ENCODE results near the gene PNN.
"Not testable (repeated sequence)": the region's sequence is repeated elsewhere in the genome, so short reads cannot be mapped to it uniquely, and the experiment has no call there.

The PNN gene

GRCh38 chr14:39179042-39179441, 4.0 kb downstream of the PNN start:
- no peaks in the 10 kb centered on the region for H3K9me3 ChIP-seq (ENCODE audit: control insufficient read depth in 2 of 2, low read length in 2 of 2)
- peaks cover 56 to 61% of the 10 kb centered on the region in 2 donors for H3K36me3 ChIP-seq (ENCODE audit: control insufficient read depth in 2 of 2, insufficient read depth in 2 of 2, low read length in 2 of 2)
- H3K4me1 ChIP-seq (ENCODE audit: control insufficient read depth in 2 of 2, insufficient read depth in 2 of 2, low read length in 2 of 2) = peaks cover 3 to 7% of the 10 kb centered on the region in 2 donors
- H3K9ac ChIP-seq (ENCODE audit: low read depth in 1 of 2, low read length in 2 of 2) = no peak overlapping the region
- no peak overlapping the region for H3K27ac ChIP-seq (ENCODE audit: low read depth in 2 of 2, low read length in 2 of 2)
- H3K27me3 ChIP-seq (ENCODE audit: control insufficient read depth in 2 of 2, insufficient read depth in 2 of 2, low read length in 2 of 2) = no peaks in the 10 kb centered on the region
- H3K4me3 ChIP-seq (ENCODE audit: low read length in 2 of 2) = no peak overlapping the region

GRCh38 chr14:39180553-39180952, 5.5 kb downstream of the PNN start:
- Histone ChIP-seq H3K36me3 (ENCODE audit: control insufficient read depth in 2 of 2, insufficient read depth in 2 of 2, low read length in 2 of 2) (peaks cover 63 to 69% of the 10 kb centered on the region in 2 donors), H3K27ac (ENCODE audit: low read depth in 2 of 2, low read length in 2 of 2) (no peak overlapping the region), H3K4me1 (ENCODE audit: control insufficient read depth in 2 of 2, insufficient read depth in 2 of 2, low read length in 2 of 2) (peaks cover 3 to 7% of the 10 kb centered on the region in 2 donors), H3K9me3 (ENCODE audit: control insufficient read depth in 2 of 2, low read length in 2 of 2) (no peaks in the 10 kb centered on the region), H3K27me3 (ENCODE audit: control insufficient read depth in 2 of 2, insufficient read depth in 2 of 2, low read length in 2 of 2) (no peaks in the 10 kb centered on the region), H3K9ac (ENCODE audit: low read depth in 1 of 2, low read length in 2 of 2) (no peak overlapping the region), H3K4me3 (ENCODE audit: low read length in 2 of 2) (no peak overlapping the region)

- H3K4me1 ChIP-seq (ENCODE audit: control insufficient read depth in 2 of 2, insufficient read depth in 2 of 2, low read length in 2 of 2) = peaks cover 3% of the 10 kb centered on the region in 2 donors
- peaks cover 63 to 69% of the 10 kb centered on the region in 2 donors for H3K36me3 ChIP-seq (ENCODE audit: control insufficient read depth in 2 of 2, insufficient read depth in 2 of 2, low read length in 2 of 2)
- H3K27ac ChIP-seq (ENCODE audit: low read depth in 2 of 2, low read length in 2 of 2) = no peak overlapping the region
- H3K27me3 ChIP-seq (ENCODE audit: control insufficient read depth in 2 of 2, insufficient read depth in 2 of 2, low read length in 2 of 2) = no peaks in the 10 kb centered on the region
- H3K9me3 ChIP-seq (ENCODE audit: control insufficient read depth in 2 of 2, low read length in 2 of 2) = no peaks in the 10 kb centered on the region
- H3K9ac ChIP-seq (ENCODE audit: low read depth in 1 of 2, low read length in 2 of 2) = no peak overlapping the region
- no peak overlapping the region for H3K4me3 ChIP-seq (ENCODE audit: low read length in 2 of 2)
These were observed 6.1 kb downstream of the PNN start for GRCh38 chr14:39181026-39181692.

- peaks cover 63 to 65% of the 10 kb centered on the region in 2 donors for H3K36me3 ChIP-seq (ENCODE audit: control insufficient read depth in 2 of 2, insufficient read depth in 2 of 2, low read length in 2 of 2)
- no peak overlapping the region for H3K27ac ChIP-seq (ENCODE audit: low read depth in 2 of 2, low read length in 2 of 2)
- H3K4me1 ChIP-seq (ENCODE audit: control insufficient read depth in 2 of 2, insufficient read depth in 2 of 2, low read length in 2 of 2) = no peaks in the 10 kb centered on the region
These were observed 6.6 kb downstream of the PNN start for GRCh38 chr14:39181693-39182047.

GRCh38 chr14:39182770-39183684, 8.0 kb downstream of the PNN start:
- Histone ChIP-seq H3K4me3 (ENCODE audit: low read length in 2 of 2) (no peak overlapping the region), H3K27ac (ENCODE audit: low read depth in 2 of 2, low read length in 2 of 2) (no peak overlapping the region), H3K9me3 (ENCODE audit: control insufficient read depth in 2 of 2, low read length in 2 of 2) (no peaks in the 10 kb centered on the region), H3K9ac (ENCODE audit: low read depth in 1 of 2, low read length in 2 of 2) (no peak overlapping the region), H3K4me1 (ENCODE audit: control insufficient read depth in 2 of 2, insufficient read depth in 2 of 2, low read length in 2 of 2) (no peaks in the 10 kb centered on the region), H3K36me3 (ENCODE audit: control insufficient read depth in 2 of 2, insufficient read depth in 2 of 2, low read length in 2 of 2) (peaks cover 52 to 56% of the 10 kb centered on the region in 2 donors), H3K27me3 (ENCODE audit: control insufficient read depth in 2 of 2, insufficient read depth in 2 of 2, low read length in 2 of 2) (no peaks in the 10 kb centered on the region)

More at GRCh38 chr14:39181693-39182047, 6.6 kb downstream of the PNN start:
- Histone ChIP-seq H3K9ac (ENCODE audit: low read depth in 1 of 2, low read length in 2 of 2) (no peak overlapping the region), H3K27me3 (ENCODE audit: control insufficient read depth in 2 of 2, insufficient read depth in 2 of 2, low read length in 2 of 2) (no peaks in the 10 kb centered on the region), H3K9me3 (ENCODE audit: control insufficient read depth in 2 of 2, low read length in 2 of 2) (no peaks in the 10 kb centered on the region), H3K4me3 (ENCODE audit: low read length in 2 of 2) (no peak overlapping the region)

GRCh38 chr14:39183685-39184003, 8.6 kb downstream of the PNN start:
- peaks cover 51 to 52% of the 10 kb centered on the region in 2 donors for H3K36me3 ChIP-seq (ENCODE audit: control insufficient read depth in 2 of 2, insufficient read depth in 2 of 2, low read length in 2 of 2)
- H3K27me3 ChIP-seq (ENCODE audit: control insufficient read depth in 2 of 2, insufficient read depth in 2 of 2, low read length in 2 of 2); H3K27ac ChIP-seq (ENCODE audit: low read depth in 2 of 2, low read length in 2 of 2); H3K4me1 ChIP-seq (ENCODE audit: control insufficient read depth in 2 of 2, insufficient read depth in 2 of 2, low read length in 2 of 2); H3K9me3 ChIP-seq (ENCODE audit: control insufficient read depth in 2 of 2, low read length in 2 of 2); H3K4me3 ChIP-seq (ENCODE audit: low read length in 2 of 2); H3K9ac ChIP-seq (ENCODE audit: low read depth in 1 of 2, low read length in 2 of 2): not testable (repeated sequence)

- H3K27ac ChIP-seq (ENCODE audit: low read depth in 2 of 2, low read length in 2 of 2) = no peak overlapping the region
These were observed 9.7 kb downstream of the PNN start for GRCh38 chr14:39184628-39185255.

GRCh38 chr14:39185256-39186049, 10.4 kb downstream of the PNN start:
- no peak overlapping the region for H3K9ac ChIP-seq (ENCODE audit: low read depth in 1 of 2, low read length in 2 of 2)
- no peak overlapping the region for H3K4me3 ChIP-seq (ENCODE audit: low read length in 2 of 2)
- no peaks in the 10 kb centered on the region for H3K27me3 ChIP-seq (ENCODE audit: control insufficient read depth in 2 of 2, insufficient read depth in 2 of 2, low read length in 2 of 2)
- H3K9me3 ChIP-seq (ENCODE audit: control insufficient read depth in 2 of 2, low read length in 2 of 2) = no peaks in the 10 kb centered on the region
- peaks cover 35 to 37% of the 10 kb centered on the region in 2 donors for H3K36me3 ChIP-seq (ENCODE audit: control insufficient read depth in 2 of 2, insufficient read depth in 2 of 2, low read length in 2 of 2)
- no peak overlapping the region for H3K27ac ChIP-seq (ENCODE audit: low read depth in 2 of 2, low read length in 2 of 2)
- H3K4me1 ChIP-seq (ENCODE audit: control insufficient read depth in 2 of 2, insufficient read depth in 2 of 2, low read length in 2 of 2) = no peaks in the 10 kb centered on the region

More at GRCh38 chr14:39184628-39185255, 9.7 kb downstream of the PNN start:
- Histone ChIP-seq H3K9ac (ENCODE audit: low read depth in 1 of 2, low read length in 2 of 2) (no peak overlapping the region), H3K4me3 (ENCODE audit: low read length in 2 of 2) (no peak overlapping the region), H3K9me3 (ENCODE audit: control insufficient read depth in 2 of 2, low read length in 2 of 2) (no peaks in the 10 kb centered on the region), H3K36me3 (ENCODE audit: control insufficient read depth in 2 of 2, insufficient read depth in 2 of 2, low read length in 2 of 2) (peaks cover 42 to 43% of the 10 kb centered on the region in 2 donors), H3K27me3 (ENCODE audit: control insufficient read depth in 2 of 2, insufficient read depth in 2 of 2, low read length in 2 of 2) (no peaks in the 10 kb centered on the region), H3K4me1 (ENCODE audit: control insufficient read depth in 2 of 2, insufficient read depth in 2 of 2, low read length in 2 of 2) (no peaks in the 10 kb centered on the region)

- no peak overlapping the region for H3K9ac ChIP-seq (ENCODE audit: low read depth in 1 of 2, low read length in 2 of 2)
- H3K27ac ChIP-seq (ENCODE audit: low read depth in 2 of 2, low read length in 2 of 2) = no peak overlapping the region
- no peak overlapping the region for H3K4me3 ChIP-seq (ENCODE audit: low read length in 2 of 2)
- no peaks in the 10 kb centered on the region for H3K27me3 ChIP-seq (ENCODE audit: control insufficient read depth in 2 of 2, insufficient read depth in 2 of 2, low read length in 2 of 2)
- no peaks in the 10 kb centered on the region for H3K4me1 ChIP-seq (ENCODE audit: control insufficient read depth in 2 of 2, insufficient read depth in 2 of 2, low read length in 2 of 2)
- no peaks in the 10 kb centered on the region for H3K9me3 ChIP-seq (ENCODE audit: control insufficient read depth in 2 of 2, low read length in 2 of 2)
- peaks cover 21 to 24% of the 10 kb centered on the region in 2 donors for H3K36me3 ChIP-seq (ENCODE audit: control insufficient read depth in 2 of 2, insufficient read depth in 2 of 2, low read length in 2 of 2)
These were observed 12.0 kb downstream of the PNN start for GRCh38 chr14:39186941-39187525.

Measured in mucosa of rectum (tissue), 2 donors.